Measurements from ENCODE around the gene TMEM132C. TPM values are rescaled to one million over a fixed set of nuclear protein-coding genes. Genes with fewer than 3 reads are reported as not detected.

The TMEM132C gene
- polyA plus RNA-seq, 1 of the 3 experiments (the other 2 are of a cell fraction): not detected

- TF ChIP-seq MEF2A (IDR thresholded peaks at IDR 0.05; ENCODE audit: borderline replicate concordance, low read depth) (no peak), FOXM1 (IDR thresholded peaks at IDR 0.05; ENCODE audit: low read depth) (no peak), SMC3 (IDR thresholded peaks at IDR 0.05; ENCODE audit: low read depth, low read length) (no peak), NFIC (IDR thresholded peaks at IDR 0.05; ENCODE audit: borderline replicate concordance) (no peak), NRF1 (IDR thresholded peaks at IDR 0.05; ENCODE audit: low read depth, low read length) (no peak)
- TF ChIP-seq, protein P1, sequence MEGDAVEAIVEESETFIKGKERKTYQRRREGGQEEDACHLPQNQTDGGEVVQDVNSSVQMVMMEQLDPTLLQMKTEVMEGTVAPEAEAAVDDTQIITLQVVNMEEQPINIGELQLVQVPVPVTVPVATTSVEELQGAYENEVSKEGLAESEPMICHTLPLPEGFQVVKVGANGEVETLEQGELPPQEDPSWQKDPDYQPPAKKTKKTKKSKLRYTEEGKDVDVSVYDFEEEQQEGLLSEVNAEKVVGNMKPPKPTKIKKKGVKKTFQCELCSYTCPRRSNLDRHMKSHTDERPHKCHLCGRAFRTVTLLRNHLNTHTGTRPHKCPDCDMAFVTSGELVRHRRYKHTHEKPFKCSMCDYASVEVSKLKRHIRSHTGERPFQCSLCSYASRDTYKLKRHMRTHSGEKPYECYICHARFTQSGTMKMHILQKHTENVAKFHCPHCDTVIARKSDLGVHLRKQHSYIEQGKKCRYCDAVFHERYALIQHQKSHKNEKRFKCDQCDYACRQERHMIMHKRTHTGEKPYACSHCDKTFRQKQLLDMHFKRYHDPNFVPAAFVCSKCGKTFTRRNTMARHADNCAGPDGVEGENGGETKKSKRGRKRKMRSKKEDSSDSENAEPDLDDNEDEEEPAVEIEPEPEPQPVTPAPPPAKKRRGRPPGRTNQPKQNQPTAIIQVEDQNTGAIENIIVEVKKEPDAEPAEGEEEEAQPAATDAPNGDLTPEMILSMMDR (IDR thresholded peaks at IDR 0.05): no peak
- TF ChIP-seq, protein P2, sequence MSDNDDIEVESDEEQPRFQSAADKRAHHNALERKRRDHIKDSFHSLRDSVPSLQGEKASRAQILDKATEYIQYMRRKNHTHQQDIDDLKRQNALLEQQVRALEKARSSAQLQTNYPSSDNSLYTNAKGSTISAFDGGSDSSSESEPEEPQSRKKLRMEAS (IDR thresholded peaks at IDR 0.05; ENCODE audit: low read depth): no peak
These were observed 462.7 kb downstream of the TMEM132C start (continued) for GRCh38 chr12:128729628-128730121.

DNA sequence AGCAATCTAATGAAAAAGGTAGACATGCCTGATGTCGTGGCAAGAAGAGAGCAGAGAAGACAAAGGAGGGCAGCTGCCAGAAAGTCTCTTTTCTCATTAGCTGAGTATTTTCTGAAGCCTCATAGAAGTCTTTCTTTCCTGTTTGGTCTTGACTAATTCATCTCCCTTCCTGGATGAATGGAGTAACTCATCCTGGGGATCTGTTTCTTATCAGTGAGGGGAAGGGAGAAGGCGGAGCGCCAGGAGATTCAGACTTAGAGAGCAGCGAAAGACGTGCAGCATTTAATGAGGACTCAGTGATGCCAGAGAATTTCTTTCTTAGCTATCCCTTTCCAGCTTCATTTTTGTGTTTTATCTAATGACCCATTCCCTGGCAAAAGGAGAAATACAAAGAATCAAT, 467.4 kb downstream of the TMEM132C start:
- no peak overlapping the region for H3K4me3 ChIP-seq (ENCODE audit: low read depth in 2 of 2, low read length in 1 of 2)
- H3K36me3 ChIP-seq (replicated peaks in 1 of 2; ENCODE audit: control insufficient read depth in 1 of 2, insufficient read depth in 2 of 2, low read length in 1 of 2): no peaks in the 10 kb centered on the region
- TF ChIP-seq EZH2phosphoT487 (IDR thresholded peaks at IDR 0.05; ENCODE audit: borderline replicate concordance, low read depth) (no peak), EP300 (IDR thresholded peaks at IDR 0.05; ENCODE audit: borderline replicate concordance in 1 of 2, low read depth in 1 of 2, low read length in 1 of 2) (no peak)
- H2AFZ ChIP-seq (ENCODE audit: low read depth): no peak overlapping the region
- no peak overlapping the region for H3K9ac ChIP-seq
- 11% methylated on average over 5 of the region's 5 CpGs for WGBS (ENCODE audit: low lambda C conversion rate)
- H3K4me2 ChIP-seq: no peak overlapping the region
- no peaks in the 10 kb centered on the region for H3K9me2 ChIP-seq
- ChIA-PET POLR2A (no interaction called here), CTCF (interaction anchor here (1.0 kb wide), 1 partner anchor 8 kb away, joined by 3 read pairs; no protein-coding TSS in a partner anchor)
- no peaks in the 10 kb centered on the region for H3K9me3 ChIP-seq
- no peaks in the 10 kb centered on the region for H3K79me2 ChIP-seq (ENCODE audit: insufficient read depth)
- no peak for DNase-seq
- H3K27me3 ChIP-seq (ENCODE audit: insufficient read depth): no peaks in the 10 kb centered on the region
- no peaks in the 10 kb centered on the region for H3K4me1 ChIP-seq (ENCODE audit: control insufficient read depth in 1 of 2, insufficient read depth in 2 of 2, low read depth in 1 of 2, low read length in 1 of 2)
- H4K20me1 ChIP-seq (ENCODE audit: insufficient read depth): no peaks in the 10 kb centered on the region
- H3F3A ChIP-seq (replicated peaks; ENCODE audit: insufficient read depth): no peaks in the 10 kb centered on the region
- H3K27ac ChIP-seq (ENCODE audit: low read depth in 2 of 2, low read length in 1 of 2): no peak overlapping the region

DNA sequence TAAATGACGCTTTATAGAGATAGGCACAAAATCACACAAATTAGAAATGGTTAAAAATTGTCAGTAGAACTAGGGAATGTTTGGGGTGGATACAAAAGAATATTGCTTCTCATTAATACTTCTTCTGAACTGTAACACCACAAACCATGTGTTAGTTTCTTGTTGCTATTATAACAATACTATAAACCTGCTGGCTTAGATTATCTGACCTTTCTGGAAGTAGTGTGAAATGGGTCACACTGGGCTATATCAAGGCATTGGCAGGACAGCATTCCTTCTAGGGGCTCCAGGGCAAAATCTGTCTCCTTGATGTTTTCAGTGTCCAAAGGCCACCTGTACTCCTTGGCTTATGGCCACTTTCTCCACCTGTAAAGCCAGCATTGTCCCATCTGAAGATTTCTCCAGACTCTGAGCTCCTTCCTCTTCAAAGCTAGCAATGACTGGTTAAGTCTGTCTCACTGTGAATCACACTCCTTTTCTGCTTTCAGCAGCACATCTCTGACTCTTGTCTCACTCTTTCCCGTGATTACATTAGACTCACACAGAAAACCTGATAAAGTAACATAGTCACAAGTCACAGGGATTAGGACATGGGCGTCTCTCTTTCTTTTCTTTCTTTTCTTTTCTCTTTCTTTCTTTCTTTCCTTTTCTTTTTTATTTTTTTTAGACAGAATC, 470.5 kb downstream of the TMEM132C start:
- no peak overlapping the region for H3K4me3 ChIP-seq (ENCODE audit: low read depth in 2 of 2, low read length in 1 of 2)
- H2AFZ ChIP-seq (ENCODE audit: low read depth): no peak overlapping the region
- no peaks in the 10 kb centered on the region for H3K79me2 ChIP-seq (ENCODE audit: insufficient read depth)
- H4K20me1 ChIP-seq (ENCODE audit: insufficient read depth): no peaks in the 10 kb centered on the region
- H3F3A ChIP-seq (replicated peaks; ENCODE audit: insufficient read depth): no peaks in the 10 kb centered on the region
- no peak overlapping the region for H3K9ac ChIP-seq
- H3K4me1 ChIP-seq (ENCODE audit: control insufficient read depth in 1 of 2, insufficient read depth in 2 of 2, low read depth in 1 of 2, low read length in 1 of 2): no peaks in the 10 kb centered on the region
- 4% methylated on average over 3 of the region's 3 CpGs for WGBS (ENCODE audit: low lambda C conversion rate)
- no peak overlapping the region for H3K27ac ChIP-seq (ENCODE audit: low read depth in 2 of 2, low read length in 1 of 2)
- ChIA-PET CTCF (interaction anchor here (1.6 kb wide), 1 partner anchor 16 kb away, joined by 5 read pairs; no protein-coding TSS in a partner anchor), POLR2A (no interaction called here)
- TF ChIP-seq RCOR1 (IDR thresholded peaks at IDR 0.05; ENCODE audit: low read length) (no peak), GABPA (IDR thresholded peaks at IDR 0.05; ENCODE audit: low read depth) (no peak), FOSL2 (IDR thresholded peaks at IDR 0.05; ENCODE audit: borderline replicate concordance, low read depth) (no peak), FOXM1 (IDR thresholded peaks at IDR 0.05; ENCODE audit: low read depth) (no peak), POLR2AphosphoS5 (IDR thresholded peaks at IDR 0.05; ENCODE audit: low read depth, low read length) (no peak), ZBTB33 (IDR thresholded peaks at IDR 0.05; ENCODE audit: borderline replicate concordance, low read depth) (no peak), RXRA (IDR thresholded peaks at IDR 0.05; ENCODE audit: borderline replicate concordance, low read depth) (no peak), TEAD4 (IDR thresholded peaks at IDR 0.05; ENCODE audit: borderline replicate concordance, insufficient read depth) (no peak), NRF1 (IDR thresholded peaks at IDR 0.05; ENCODE audit: low read depth, low read length) (no peak), GATA2 (CRISPR knock-in tag; IDR thresholded peaks at IDR 0.05) (no peak)
- H3K4me2 ChIP-seq: no peak overlapping the region
- no peaks in the 10 kb centered on the region for H3K36me3 ChIP-seq (replicated peaks in 1 of 2; ENCODE audit: control insufficient read depth in 1 of 2, insufficient read depth in 2 of 2, low read length in 1 of 2)
- no peaks in the 10 kb centered on the region for H3K27me3 ChIP-seq (ENCODE audit: insufficient read depth)
- DNase-seq: no peak
- H3K9me3 ChIP-seq: no peaks in the 10 kb centered on the region
- H3K9me2 ChIP-seq: no peaks in the 10 kb centered on the region

Data from SK-N-SH (cell line).